ENCODE results near the gene MICAL3. TPM values are rescaled to one million over a fixed set of nuclear protein-coding genes. Genes with fewer than 3 reads are reported as not detected.

Gene MICAL3
- total and polyA plus RNA-seq, 9 donors, result 17.5 to 106 (median 81.3) TPM

DNA sequence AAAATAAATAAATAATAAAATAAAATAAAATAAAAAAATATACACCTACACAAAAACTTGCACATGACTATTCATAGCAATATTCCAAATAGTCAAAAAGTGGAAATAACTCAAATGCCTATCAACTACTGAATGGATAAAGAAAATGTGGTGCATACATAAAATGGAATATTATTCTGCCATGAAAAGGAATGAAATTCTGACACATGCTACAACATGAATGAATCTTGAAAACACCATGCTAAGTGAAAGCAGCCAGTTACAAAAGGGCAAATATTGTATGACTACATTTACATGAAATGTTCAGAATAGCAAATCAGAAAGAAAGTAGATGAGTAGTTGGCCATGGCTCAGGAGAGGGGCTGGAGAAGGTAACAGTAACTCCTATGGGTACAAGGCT, 46.3 kb downstream of the MICAL3 start:
- no peaks in the 10 kb centered on the region for H3K36me3 ChIP-seq
- TF ChIP-seq EP300 (IDR thresholded peaks at IDR 0.05), result no peak
- no peak for TF ChIP-seq POLR2A (IDR thresholded peaks at IDR 0.05)
- TF ChIP-seq, protein P1, sequence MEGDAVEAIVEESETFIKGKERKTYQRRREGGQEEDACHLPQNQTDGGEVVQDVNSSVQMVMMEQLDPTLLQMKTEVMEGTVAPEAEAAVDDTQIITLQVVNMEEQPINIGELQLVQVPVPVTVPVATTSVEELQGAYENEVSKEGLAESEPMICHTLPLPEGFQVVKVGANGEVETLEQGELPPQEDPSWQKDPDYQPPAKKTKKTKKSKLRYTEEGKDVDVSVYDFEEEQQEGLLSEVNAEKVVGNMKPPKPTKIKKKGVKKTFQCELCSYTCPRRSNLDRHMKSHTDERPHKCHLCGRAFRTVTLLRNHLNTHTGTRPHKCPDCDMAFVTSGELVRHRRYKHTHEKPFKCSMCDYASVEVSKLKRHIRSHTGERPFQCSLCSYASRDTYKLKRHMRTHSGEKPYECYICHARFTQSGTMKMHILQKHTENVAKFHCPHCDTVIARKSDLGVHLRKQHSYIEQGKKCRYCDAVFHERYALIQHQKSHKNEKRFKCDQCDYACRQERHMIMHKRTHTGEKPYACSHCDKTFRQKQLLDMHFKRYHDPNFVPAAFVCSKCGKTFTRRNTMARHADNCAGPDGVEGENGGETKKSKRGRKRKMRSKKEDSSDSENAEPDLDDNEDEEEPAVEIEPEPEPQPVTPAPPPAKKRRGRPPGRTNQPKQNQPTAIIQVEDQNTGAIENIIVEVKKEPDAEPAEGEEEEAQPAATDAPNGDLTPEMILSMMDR (IDR thresholded peaks at IDR 0.05), result no peak
- no peak overlapping the region for H3K4me3 ChIP-seq
- H3K27ac ChIP-seq, result no peak overlapping the region
- peaks cover 16% of the 10 kb centered on the region for H3K4me1 ChIP-seq (ENCODE audit: insufficient read depth)
- intact Hi-C loops (cut with DNase I), result no loop called here
- no peak for DNase-seq
- H3K27me3 ChIP-seq, result no peaks in the 10 kb centered on the region
- H3K9me3 ChIP-seq, result no peaks in the 10 kb centered on the region

DNA sequence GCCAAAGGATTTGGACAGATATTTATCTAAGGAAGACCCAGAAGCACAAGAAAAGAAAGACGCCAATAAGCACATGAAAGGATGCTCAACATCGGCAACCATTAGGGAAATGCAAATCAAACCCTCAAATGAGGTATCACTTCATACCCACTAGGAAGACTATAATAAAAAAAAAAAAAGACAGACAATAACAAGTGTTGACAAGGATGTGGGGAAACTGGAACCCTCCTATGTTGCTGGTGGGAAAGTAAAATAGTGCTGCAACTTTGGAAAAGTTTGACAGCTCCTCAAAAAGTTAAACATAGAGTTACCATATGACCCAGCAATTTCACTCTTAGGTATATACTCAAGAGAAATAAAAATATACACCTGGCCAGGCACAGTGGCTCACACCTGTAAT, 47.0 kb downstream of the MICAL3 start:
- WGBS, 3 donors, result 94 to 99% (median 96%) methylated on average over 2 of the region's 2 CpGs
- Histone ChIP-seq H3K36me3 (no peaks in the 10 kb centered on the region), H3K4me3 (no peak overlapping the region), H3K4me1 (ENCODE audit: insufficient read depth) (peaks cover 21% of the 10 kb centered on the region), H3K27me3 (no peaks in the 10 kb centered on the region), H3K27ac (no peak overlapping the region), H3K9me3 (no peaks in the 10 kb centered on the region)
- no peak for TF ChIP-seq POLR2A (IDR thresholded peaks at IDR 0.05)
- TF ChIP-seq, protein P1 (IDR thresholded peaks at IDR 0.05), result no peak
- TF ChIP-seq EP300 (IDR thresholded peaks at IDR 0.05), result no peak
- intact Hi-C loops (cut with DNase I), result no loop called here
- no peak for DNase-seq

DNA sequence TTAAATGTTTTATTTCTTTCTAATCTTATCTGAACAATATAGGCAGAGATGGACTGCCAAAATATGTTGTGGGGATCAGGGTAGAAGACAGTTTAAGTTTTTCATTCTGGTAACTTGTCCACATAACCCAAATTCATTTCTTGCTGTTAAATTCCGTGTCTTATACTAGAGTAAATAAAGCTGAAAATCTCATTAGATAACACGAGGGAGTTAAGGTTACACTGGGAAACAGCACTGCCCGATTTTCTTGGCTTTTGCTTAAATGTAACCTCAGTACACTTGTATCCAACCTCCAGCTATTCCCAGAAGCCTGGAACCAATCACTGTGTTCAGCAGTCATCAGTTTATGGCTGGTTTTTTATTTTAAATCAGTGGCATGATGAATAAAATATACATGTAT, 48.2 kb downstream of the MICAL3 start:
- peaks cover 27% of the 10 kb centered on the region for H3K4me1 ChIP-seq (ENCODE audit: insufficient read depth)
- no peak overlapping the region for H3K27ac ChIP-seq
- no peaks in the 10 kb centered on the region for H3K36me3 ChIP-seq
- no peaks in the 10 kb centered on the region for H3K9me3 ChIP-seq
- WGBS, 3 donors, result 4 to 6% (median 5%) methylated on average over 3 of the region's 3 CpGs
- intact Hi-C loops (cut with DNase I), result no loop called here
- TF ChIP-seq, protein P1 (IDR thresholded peaks at IDR 0.05), result no peak
- TF ChIP-seq EP300 (IDR thresholded peaks at IDR 0.05) (no peak), POLR2A (IDR thresholded peaks at IDR 0.05) (no peak)
- DNase-seq, result no peak
- H3K27me3 ChIP-seq, result no peaks in the 10 kb centered on the region
- no peak overlapping the region for H3K4me3 ChIP-seq

DNA sequence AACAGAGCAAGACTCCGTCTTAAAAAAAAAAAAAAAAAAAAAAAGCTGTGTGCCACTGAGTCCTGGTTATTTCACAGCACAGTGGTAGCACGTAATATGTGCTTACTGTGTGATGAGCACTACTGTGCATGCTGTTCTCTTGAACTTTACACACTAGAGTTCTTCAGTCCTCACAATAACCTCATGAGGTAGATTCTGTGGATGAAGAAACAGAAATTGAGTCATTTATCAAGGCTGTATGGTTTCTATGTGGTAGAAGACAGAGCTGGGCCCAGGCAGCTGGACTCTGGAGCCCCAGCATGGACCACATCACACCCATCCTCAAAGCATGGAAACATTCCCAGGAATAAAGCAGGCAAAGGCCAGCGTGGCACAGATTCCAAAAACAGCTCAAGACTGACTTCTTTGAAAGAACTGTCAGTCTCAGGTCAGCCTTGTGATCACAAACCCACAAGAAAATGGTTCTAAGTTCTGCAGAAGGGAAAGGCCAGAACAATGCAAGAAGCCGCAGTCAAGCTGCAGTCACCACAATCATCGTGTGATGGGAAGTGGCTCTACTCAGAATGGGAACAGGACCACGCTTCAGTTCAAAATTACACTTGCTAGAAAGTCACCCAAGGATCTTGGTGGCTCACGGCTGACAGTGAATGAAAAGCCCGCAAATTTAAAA, 49.5 kb downstream of the MICAL3 start:
- Histone ChIP-seq H3K27me3 (no peaks in the 10 kb centered on the region), H3K27ac (no peak overlapping the region), H3K4me3 (no peak overlapping the region), H3K4me1 (ENCODE audit: insufficient read depth) (peaks cover 23% of the 10 kb centered on the region), H3K9me3 (no peaks in the 10 kb centered on the region), H3K36me3 (no peaks in the 10 kb centered on the region)
- TF ChIP-seq, protein P1 (IDR thresholded peaks at IDR 0.05), result no peak
- no peak for TF ChIP-seq POLR2A (IDR thresholded peaks at IDR 0.05)
- no peak for TF ChIP-seq EP300 (IDR thresholded peaks at IDR 0.05)
- intact Hi-C loops (cut with DNase I), result no loop called here
- no peak for DNase-seq
- WGBS, 3 donors, result 88 to 90% (median 89%) methylated on average over 8 of the region's 8 CpGs
